HuH-7.5 (cell line): ENCODE data around the gene MTX1.

Experiments
- DNase-seq: peaks from one replicate; pipeline ENCODE4 v3.0.0; 2011; ENCODE audit warnings: low spot score

MTX1 gene

DNA sequence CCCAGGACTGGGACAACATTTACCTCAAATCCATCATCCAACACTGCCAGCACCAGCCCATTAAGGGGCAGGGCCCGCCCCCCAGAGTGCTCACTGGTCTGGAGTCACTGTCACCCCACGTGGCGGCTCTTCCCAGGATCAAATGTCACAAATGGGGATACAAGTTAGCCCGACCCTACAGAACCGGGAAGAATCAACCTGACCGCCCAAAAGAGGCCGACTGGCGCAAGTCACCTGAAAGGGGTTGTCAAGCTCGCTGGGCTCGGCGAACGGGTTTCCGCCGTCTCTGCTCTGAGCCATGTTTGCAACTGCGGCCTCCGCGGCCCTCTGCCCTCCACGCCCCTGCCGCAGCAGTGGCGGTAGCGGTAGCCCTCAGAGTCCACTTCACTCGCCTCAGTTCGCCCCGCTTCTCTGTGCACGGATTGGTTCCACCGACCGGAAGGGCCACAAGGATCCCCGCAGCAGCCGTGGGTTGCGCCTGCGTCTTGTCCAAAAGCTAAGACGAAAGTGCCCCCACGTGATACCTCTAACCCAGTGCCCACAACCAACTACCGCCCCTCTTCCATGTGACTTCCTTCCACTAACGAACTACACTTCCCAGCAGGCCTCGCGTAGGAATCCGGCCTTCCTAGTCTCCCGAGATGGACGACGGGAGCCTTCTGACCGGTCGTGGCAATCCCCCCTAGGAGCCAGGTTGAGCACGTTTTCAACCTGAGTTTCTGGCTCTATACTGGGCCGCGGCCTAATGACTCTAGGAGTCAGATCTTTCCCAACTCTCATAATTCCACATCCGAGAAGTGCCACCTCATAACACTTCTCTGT, 53.6 kb downstream of the MTX1 start, which contains the start of gene SCAMP3:
SCAMP3 (minus strand) TSS at position 509 of the 822 bp plus-strand sequence; CDS start at position 300, 209 bp downstream.
- DNase-seq: peak; percentile 98

DNA sequence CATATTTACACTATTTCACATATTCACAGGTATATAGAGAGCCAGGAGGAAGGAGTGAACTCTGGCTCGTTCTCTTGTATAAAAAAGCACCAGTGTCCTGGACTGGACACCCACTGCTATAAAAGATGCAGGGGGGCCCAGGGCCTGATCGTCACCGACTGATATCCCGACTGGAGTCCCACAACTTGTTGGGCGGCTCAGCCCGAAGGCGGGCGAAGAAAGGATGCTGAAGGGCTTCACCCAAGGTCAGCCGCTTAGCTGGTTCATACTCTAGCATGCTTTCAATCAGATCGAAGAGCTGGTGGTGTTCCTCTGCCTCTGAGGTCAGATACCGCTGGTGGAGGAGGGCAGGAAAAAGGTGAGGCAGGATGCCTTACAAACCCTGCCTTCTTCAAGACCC, 54.6 kb downstream of the MTX1 start:
- no peak for DNase-seq
